Measurements from ENCODE around the gene MAP1B.

Gene MAP1B

GRCh38 chr5:72093824-72094223 is 13.5 kb upstream of the MAP1B start:
- no peak overlapping the region for H3K27ac ChIP-seq (ENCODE audit: insufficient read depth in 1 of 2, low read depth in 1 of 2, low read length in 2 of 2, poor library complexity in 1 of 2, severe bottlenecking in 2 of 2)
- peaks cover 0 to 2% (median 0%) of the 10 kb centered on the region in 5 experiments for H3K9me3 ChIP-seq (ENCODE audit: control extremely low read depth in 1 of 5, control insufficient read depth in 4 of 5, insufficient read depth in 2 of 5, low read depth in 1 of 5, low read length in 4 of 5)
- DNase-seq = no peak
- no peak overlapping the region for H3K4me3 ChIP-seq (ENCODE audit: control insufficient read depth in 1 of 7, extremely low read depth in 1 of 7, insufficient read depth in 4 of 7, low read depth in 2 of 7, low read length in 6 of 7)
- 100% methylated on average over 1 of the region's 3 CpGs for WGBS (ENCODE audit: insufficient coverage)
- no peaks in the 10 kb centered on the region for H3K36me3 ChIP-seq (ENCODE audit: control insufficient read depth in 4 of 4, insufficient read depth in 4 of 4, low read length in 3 of 4)
- H3K27me3 ChIP-seq (replicated peaks in 2 of 5; ENCODE audit: control insufficient read depth in 4 of 5, insufficient read depth in 5 of 5, low read length in 4 of 5) = peaks cover 0 to 20% (median 4%) of the 10 kb centered on the region in 5 experiments
- ChIA-PET POLR2A (no interaction called here), CTCF (no interaction called here)
- no peaks in the 10 kb centered on the region for H3K4me1 ChIP-seq (ENCODE audit: control extremely low read depth in 1 of 4, control insufficient read depth in 4 of 4, insufficient read depth in 4 of 4, low read length in 3 of 4)

DNA sequence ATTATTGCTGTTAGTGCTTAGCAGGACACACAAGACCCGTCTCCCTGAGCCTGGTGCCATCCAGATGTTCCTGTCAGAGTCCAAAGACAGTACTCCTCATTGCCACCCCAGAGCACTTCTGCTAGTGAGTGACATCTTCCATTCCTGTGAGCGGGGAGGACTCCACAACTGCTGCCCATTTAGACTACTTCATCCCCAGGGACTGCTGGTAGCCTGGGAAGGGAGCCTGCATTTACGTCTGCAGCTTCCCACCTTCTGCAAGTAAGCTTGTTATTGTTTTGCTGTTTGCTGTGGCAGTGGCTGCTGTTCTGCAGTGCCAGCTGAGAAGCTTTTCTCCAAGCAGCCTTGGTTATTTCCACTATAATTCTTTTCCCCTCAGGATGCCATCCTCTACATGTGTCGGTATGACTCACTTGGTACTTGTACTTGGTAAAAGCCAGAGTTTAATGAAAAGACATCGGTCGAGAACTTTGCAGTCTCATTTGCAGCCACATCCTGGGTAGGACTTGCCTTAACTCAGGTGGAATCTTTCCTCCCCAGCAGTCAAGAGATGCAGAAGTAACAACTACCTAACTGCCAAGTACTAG is 10.6 kb upstream of the MAP1B start:
- ChIA-PET POLR2A (no interaction called here), CTCF (no interaction called here)
- Histone ChIP-seq H3K9me3 (ENCODE audit: control extremely low read depth in 1 of 5, control insufficient read depth in 4 of 5, insufficient read depth in 2 of 5, low read depth in 1 of 5, low read length in 4 of 5) (peaks cover 0 to 2% (median 0%) of the 10 kb centered on the region in 5 experiments), H3K36me3 (ENCODE audit: control insufficient read depth in 4 of 4, insufficient read depth in 4 of 4, low read length in 3 of 4) (no peaks in the 10 kb centered on the region), H3K4me1 (ENCODE audit: control extremely low read depth in 1 of 4, control insufficient read depth in 4 of 4, insufficient read depth in 4 of 4, low read length in 3 of 4) (no peaks in the 10 kb centered on the region), H3K4me3 (ENCODE audit: control insufficient read depth in 1 of 7, extremely low read depth in 1 of 7, insufficient read depth in 4 of 7, low read depth in 2 of 7, low read length in 6 of 7) (no peak overlapping the region), H3K27ac (ENCODE audit: insufficient read depth in 1 of 2, low read depth in 1 of 2, low read length in 2 of 2, poor library complexity in 1 of 2, severe bottlenecking in 2 of 2) (no peak overlapping the region), H3K27me3 (replicated peaks in 2 of 5; ENCODE audit: control insufficient read depth in 4 of 5, insufficient read depth in 5 of 5, low read length in 4 of 5) (peaks cover 0 to 22% (median 5%) of the 10 kb centered on the region in 5 experiments)
- WGBS (ENCODE audit: insufficient coverage) = 87% methylated on average over 4 of the region's 6 CpGs
- no peak for DNase-seq

GRCh38 chr5:72101828-72102227 is 5.4 kb upstream of the MAP1B start:
- H3K27me3 ChIP-seq (replicated peaks in 2 of 5; ENCODE audit: control insufficient read depth in 4 of 5, insufficient read depth in 5 of 5, low read length in 4 of 5) = peaks cover 9 to 40% (median 20%) of the 10 kb centered on the region in 5 experiments
- H3K4me3 ChIP-seq (ENCODE audit: control insufficient read depth in 1 of 7, extremely low read depth in 1 of 7, insufficient read depth in 4 of 7, low read depth in 2 of 7, low read length in 6 of 7) = no peak overlapping the region
- peaks cover 0 to under 1% (median under 1%) of the 10 kb centered on the region in 4 experiments for H3K4me1 ChIP-seq (ENCODE audit: control extremely low read depth in 1 of 4, control insufficient read depth in 4 of 4, insufficient read depth in 4 of 4, low read length in 3 of 4)
- peaks cover 0 to 10% (median 3%) of the 10 kb centered on the region in 5 experiments for H3K9me3 ChIP-seq (ENCODE audit: control extremely low read depth in 1 of 5, control insufficient read depth in 4 of 5, insufficient read depth in 2 of 5, low read depth in 1 of 5, low read length in 4 of 5)
- whole genome bisulfite sequencing (ENCODE audit: insufficient coverage) = no CpG with 5 or more reads among the region's 1 CpG
- ChIA-PET CTCF (no interaction called here), POLR2A (interaction anchor here (1.1 kb wide), 1 partner anchor 9 kb away, joined by 6 read pairs; no protein-coding TSS in a partner anchor)
- DNase-seq = no peak
- H3K36me3 ChIP-seq (ENCODE audit: control insufficient read depth in 4 of 4, insufficient read depth in 4 of 4, low read length in 3 of 4) = no peaks in the 10 kb centered on the region
- no peak overlapping the region for H3K27ac ChIP-seq (ENCODE audit: insufficient read depth in 1 of 2, low read depth in 1 of 2, low read length in 2 of 2, poor library complexity in 1 of 2, severe bottlenecking in 2 of 2)

GRCh38 chr5:72106817-72107130 is 501 bp upstream of the MAP1B start:
- Histone ChIP-seq H3K4me1 (ENCODE audit: control extremely low read depth in 1 of 4, control insufficient read depth in 4 of 4, insufficient read depth in 4 of 4, low read length in 3 of 4) (peaks cover 0 to 22% (median 20%) of the 10 kb centered on the region in 4 experiments), H3K36me3 (ENCODE audit: control insufficient read depth in 4 of 4, insufficient read depth in 4 of 4, low read length in 3 of 4) (no peaks in the 10 kb centered on the region), H3K27me3 (replicated peaks in 2 of 5; ENCODE audit: control insufficient read depth in 4 of 5, insufficient read depth in 5 of 5, low read length in 4 of 5) (peaks cover 11 to 79% (median 29%) of the 10 kb centered on the region in 5 experiments), H3K27ac (ENCODE audit: insufficient read depth in 1 of 2, low read depth in 1 of 2, low read length in 2 of 2, poor library complexity in 1 of 2, severe bottlenecking in 2 of 2) (no peak overlapping the region), H3K9me3 (ENCODE audit: control extremely low read depth in 1 of 5, control insufficient read depth in 4 of 5, insufficient read depth in 2 of 5, low read depth in 1 of 5, low read length in 4 of 5) (peaks cover 0 to 10% (median 3%) of the 10 kb centered on the region in 5 experiments), H3K4me3 (ENCODE audit: control insufficient read depth in 1 of 7, extremely low read depth in 1 of 7, insufficient read depth in 4 of 7, low read depth in 2 of 7, low read length in 6 of 7) (peak overlapping the region in 5 of 7 experiments; percentile 48 to 68 (median 61))
- DNase-seq = no peak
- POLR2A ChIA-PET = no interaction called here
- 33% methylated on average over 6 of the region's 11 CpGs for WGBS (ENCODE audit: insufficient coverage)
- CTCF ChIA-PET = no interaction called here

DNA sequence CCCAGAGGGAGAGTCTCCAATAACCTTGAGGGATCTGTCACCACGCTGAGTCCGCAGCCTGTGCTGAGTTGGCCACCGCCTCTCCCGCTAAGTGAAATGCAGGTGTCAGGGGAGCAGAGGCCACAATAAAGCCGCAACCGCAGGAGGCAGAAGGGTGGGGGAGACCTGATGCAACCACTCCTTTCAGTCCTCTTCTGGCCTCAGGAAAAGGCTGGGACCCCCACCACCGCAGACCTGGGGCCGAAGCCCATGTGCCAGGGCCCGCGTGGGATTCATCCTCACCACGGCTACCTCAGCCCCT is 576 bp downstream of the MAP1B start:
- ChIA-PET CTCF (no interaction called here), POLR2A (no interaction called here)
- Histone ChIP-seq H3K4me3 (ENCODE audit: control insufficient read depth in 1 of 7, extremely low read depth in 1 of 7, insufficient read depth in 4 of 7, low read depth in 2 of 7, low read length in 6 of 7) (peak overlapping the region in 5 of 7 experiments; percentile 5 to 68 (median 62)), H3K27me3 (replicated peaks in 2 of 5; ENCODE audit: control insufficient read depth in 4 of 5, insufficient read depth in 5 of 5, low read length in 4 of 5) (peaks cover 11 to 88% (median 32%) of the 10 kb centered on the region in 5 experiments), H3K9me3 (ENCODE audit: control extremely low read depth in 1 of 5, control insufficient read depth in 4 of 5, insufficient read depth in 2 of 5, low read depth in 1 of 5, low read length in 4 of 5) (peaks cover 0 to 10% (median 3%) of the 10 kb centered on the region in 5 experiments), H3K36me3 (ENCODE audit: control insufficient read depth in 4 of 4, insufficient read depth in 4 of 4, low read length in 3 of 4) (no peaks in the 10 kb centered on the region), H3K27ac (ENCODE audit: insufficient read depth in 1 of 2, low read depth in 1 of 2, low read length in 2 of 2, poor library complexity in 1 of 2, severe bottlenecking in 2 of 2) (no peak overlapping the region), H3K4me1 (ENCODE audit: control extremely low read depth in 1 of 4, control insufficient read depth in 4 of 4, insufficient read depth in 4 of 4, low read length in 3 of 4) (peaks cover 0 to 22% (median 20%) of the 10 kb centered on the region in 4 experiments)
- peak; percentile 22 to 71 (median 60) for DNase-seq
- WGBS (ENCODE audit: insufficient coverage) = 2% methylated on average over 11 of the region's 11 CpGs

- ChIA-PET CTCF (no interaction called here), POLR2A (no interaction called here)
- Histone ChIP-seq H3K27me3 (replicated peaks in 2 of 5; ENCODE audit: control insufficient read depth in 4 of 5, insufficient read depth in 5 of 5, low read length in 4 of 5) (peaks cover 12 to 88% (median 32%) of the 10 kb centered on the region in 5 experiments), H3K27ac (ENCODE audit: insufficient read depth in 1 of 2, low read depth in 1 of 2, low read length in 2 of 2, poor library complexity in 1 of 2, severe bottlenecking in 2 of 2) (no peak overlapping the region), H3K4me1 (ENCODE audit: control extremely low read depth in 1 of 4, control insufficient read depth in 4 of 4, insufficient read depth in 4 of 4, low read length in 3 of 4) (peaks cover 0 to 22% (median 20%) of the 10 kb centered on the region in 4 experiments), H3K9me3 (ENCODE audit: control extremely low read depth in 1 of 5, control insufficient read depth in 4 of 5, insufficient read depth in 2 of 5, low read depth in 1 of 5, low read length in 4 of 5) (peaks cover 0 to 10% (median 3%) of the 10 kb centered on the region in 5 experiments), H3K36me3 (ENCODE audit: control insufficient read depth in 4 of 4, insufficient read depth in 4 of 4, low read length in 3 of 4) (no peaks in the 10 kb centered on the region), H3K4me3 (ENCODE audit: control insufficient read depth in 1 of 7, extremely low read depth in 1 of 7, insufficient read depth in 4 of 7, low read depth in 2 of 7, low read length in 6 of 7) (peak overlapping the region; percentile 41 to 68 (median 62))
- DNase-seq = peak; percentile 43 to 75 (median 66)
- WGBS (ENCODE audit: insufficient coverage) = under 1% methylated on average over 45 of the region's 72 CpGs
Measured at GRCh38 chr5:72108202-72109061, 1.2 kb downstream of the MAP1B start.

- H3K27me3 ChIP-seq (replicated peaks in 2 of 5; ENCODE audit: control insufficient read depth in 4 of 5, insufficient read depth in 5 of 5, low read length in 4 of 5) = peaks cover 16 to 89% (median 31%) of the 10 kb centered on the region in 5 experiments
- H3K4me1 ChIP-seq (ENCODE audit: control extremely low read depth in 1 of 4, control insufficient read depth in 4 of 4, insufficient read depth in 4 of 4, low read length in 3 of 4) = peaks cover 0 to 22% (median 20%) of the 10 kb centered on the region in 4 experiments
- no peak overlapping the region for H3K27ac ChIP-seq (ENCODE audit: insufficient read depth in 1 of 2, low read depth in 1 of 2, low read length in 2 of 2, poor library complexity in 1 of 2, severe bottlenecking in 2 of 2)
- POLR2A ChIA-PET = no interaction called here
- no peak for DNase-seq
- peak overlapping the region in 6 of 7 experiments; percentile 53 to 68 (median 62) for H3K4me3 ChIP-seq (ENCODE audit: control insufficient read depth in 1 of 7, extremely low read depth in 1 of 7, insufficient read depth in 4 of 7, low read depth in 2 of 7, low read length in 6 of 7)
- no peaks in the 10 kb centered on the region for H3K36me3 ChIP-seq (ENCODE audit: control insufficient read depth in 4 of 4, insufficient read depth in 4 of 4, low read length in 3 of 4)
- CTCF ChIA-PET = no interaction called here
- peaks cover 0 to 10% (median 3%) of the 10 kb centered on the region in 5 experiments for H3K9me3 ChIP-seq (ENCODE audit: control extremely low read depth in 1 of 5, control insufficient read depth in 4 of 5, insufficient read depth in 2 of 5, low read depth in 1 of 5, low read length in 4 of 5)
- no CpG with 5 or more reads among the region's 2 CpGs for WGBS (ENCODE audit: insufficient coverage)
Measured at GRCh38 chr5:72109062-72109411, 1.8 kb downstream of the MAP1B start.
